ENCODE data around the gene MRTFB. TPM values are rescaled to one million over a fixed set of nuclear protein-coding genes. Genes with fewer than 3 reads are reported as not detected.

The MRTFB gene
- total RNA-seq, 2 experiments from 2014 or later: 18.0 to 19.4 TPM

DNA sequence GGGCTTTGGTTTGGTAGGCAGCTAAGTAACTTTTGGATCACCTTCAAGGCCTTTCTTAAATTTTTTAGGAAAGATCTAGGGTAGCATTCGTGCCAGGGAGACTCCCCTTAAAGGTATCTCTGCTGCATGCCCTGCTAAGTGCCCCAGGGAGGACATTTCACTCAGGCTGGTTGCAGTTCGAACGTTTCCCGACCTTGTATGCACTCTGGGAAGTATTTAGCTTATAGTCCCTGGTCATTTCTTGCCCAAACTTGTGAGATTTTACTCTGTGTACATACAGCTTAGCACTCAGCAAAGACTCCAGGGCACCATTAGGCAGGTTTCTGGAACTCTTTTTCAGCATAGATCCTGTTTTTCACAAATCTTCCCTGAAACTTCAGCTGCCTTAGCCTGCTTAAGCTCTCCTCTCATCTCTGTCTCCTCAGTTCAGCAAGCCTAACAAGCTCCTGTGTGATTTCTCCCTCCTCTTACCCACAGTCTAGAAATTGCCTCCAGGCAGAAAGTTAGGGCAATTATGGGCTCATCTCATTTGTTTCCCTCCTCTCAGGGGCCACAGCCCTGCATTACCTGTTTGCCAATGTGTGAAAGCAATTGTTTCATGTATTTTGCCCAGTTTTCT lies 84.6 kb downstream of the MRTFB start:
- Histone ChIP-seq H3K36me3 (ENCODE audit: insufficient read depth, low read length) (no peaks in the 10 kb centered on the region), H3K4me3 (ENCODE audit: low read length) (no peak overlapping the region), H3K9me3 (ENCODE audit: control insufficient read depth in 1 of 2, insufficient read depth in 1 of 2, low read length in 2 of 2) (no peaks in the 10 kb centered on the region), H3K27me3 (ENCODE audit: control insufficient read depth in 1 of 2, insufficient read depth in 2 of 2, low read length in 2 of 2) (no peaks in the 10 kb centered on the region), H3K27ac (ENCODE audit: low read depth in 1 of 2, low read length in 2 of 2) (no peak overlapping the region), H3K4me1 (ENCODE audit: insufficient read depth, low read length) (no peaks in the 10 kb centered on the region)
- Mint-ChIP-seq H3K4me1 (ENCODE audit: low read depth) (no peaks in the 10 kb centered on the region), H3K36me3 (ENCODE audit: low read depth) (peaks cover 2% of the 10 kb centered on the region), H3K4me3 (no peak overlapping the region), H3K9me3 (no peaks in the 10 kb centered on the region), H3K27me3 (no peaks in the 10 kb centered on the region), H3K27ac (no peak overlapping the region)
- TF ChIP-seq, protein P1, sequence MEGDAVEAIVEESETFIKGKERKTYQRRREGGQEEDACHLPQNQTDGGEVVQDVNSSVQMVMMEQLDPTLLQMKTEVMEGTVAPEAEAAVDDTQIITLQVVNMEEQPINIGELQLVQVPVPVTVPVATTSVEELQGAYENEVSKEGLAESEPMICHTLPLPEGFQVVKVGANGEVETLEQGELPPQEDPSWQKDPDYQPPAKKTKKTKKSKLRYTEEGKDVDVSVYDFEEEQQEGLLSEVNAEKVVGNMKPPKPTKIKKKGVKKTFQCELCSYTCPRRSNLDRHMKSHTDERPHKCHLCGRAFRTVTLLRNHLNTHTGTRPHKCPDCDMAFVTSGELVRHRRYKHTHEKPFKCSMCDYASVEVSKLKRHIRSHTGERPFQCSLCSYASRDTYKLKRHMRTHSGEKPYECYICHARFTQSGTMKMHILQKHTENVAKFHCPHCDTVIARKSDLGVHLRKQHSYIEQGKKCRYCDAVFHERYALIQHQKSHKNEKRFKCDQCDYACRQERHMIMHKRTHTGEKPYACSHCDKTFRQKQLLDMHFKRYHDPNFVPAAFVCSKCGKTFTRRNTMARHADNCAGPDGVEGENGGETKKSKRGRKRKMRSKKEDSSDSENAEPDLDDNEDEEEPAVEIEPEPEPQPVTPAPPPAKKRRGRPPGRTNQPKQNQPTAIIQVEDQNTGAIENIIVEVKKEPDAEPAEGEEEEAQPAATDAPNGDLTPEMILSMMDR (IDR thresholded peaks at IDR 0.05): no peak
- intact Hi-C loops (cut with DNase I, micrococcal nuclease): no loop called here
- ChIA-PET CTCF (no interaction called here), POLR2A (no interaction called here)
- ATAC-seq (ENCODE audit: poor library complexity) (no peak), DNase-seq (no peak)

DNA sequence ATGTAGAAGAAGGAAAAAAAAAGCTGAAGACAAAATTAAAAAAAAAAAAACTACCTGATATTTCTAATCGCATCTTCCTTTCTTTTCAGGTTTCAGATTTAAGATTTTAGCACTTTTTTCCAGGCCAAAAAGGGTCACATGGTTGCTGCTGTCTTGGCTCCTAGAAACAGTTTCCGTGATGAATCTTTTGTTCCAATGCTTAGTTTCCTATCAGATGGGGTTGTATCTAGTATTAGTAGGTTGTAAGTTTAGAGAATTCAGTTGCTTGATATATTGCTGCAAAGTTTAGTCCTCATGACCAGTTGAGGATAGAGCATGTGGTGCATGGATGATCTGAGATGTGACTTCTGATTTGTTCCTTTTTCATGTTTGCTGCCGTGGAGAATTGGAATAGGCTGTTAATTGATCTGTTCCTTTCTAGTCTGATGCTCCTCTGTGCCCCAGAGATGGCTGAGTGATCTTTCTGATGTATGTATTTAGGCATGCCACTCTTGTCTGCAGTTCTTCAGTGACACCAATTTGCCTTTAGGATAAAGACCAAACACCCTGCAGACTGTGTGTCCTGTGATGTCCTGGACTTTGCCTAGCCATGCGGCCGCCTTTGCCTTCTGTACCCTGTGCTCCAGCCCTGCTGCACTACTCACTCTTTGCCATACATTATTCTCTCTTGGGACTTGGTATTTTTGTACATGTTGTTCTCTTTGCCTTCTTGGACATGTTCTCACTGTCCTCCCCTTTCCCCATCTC lies 94.0 kb downstream of the MRTFB start:
- CTCF ChIA-PET: no interaction called here

DNA sequence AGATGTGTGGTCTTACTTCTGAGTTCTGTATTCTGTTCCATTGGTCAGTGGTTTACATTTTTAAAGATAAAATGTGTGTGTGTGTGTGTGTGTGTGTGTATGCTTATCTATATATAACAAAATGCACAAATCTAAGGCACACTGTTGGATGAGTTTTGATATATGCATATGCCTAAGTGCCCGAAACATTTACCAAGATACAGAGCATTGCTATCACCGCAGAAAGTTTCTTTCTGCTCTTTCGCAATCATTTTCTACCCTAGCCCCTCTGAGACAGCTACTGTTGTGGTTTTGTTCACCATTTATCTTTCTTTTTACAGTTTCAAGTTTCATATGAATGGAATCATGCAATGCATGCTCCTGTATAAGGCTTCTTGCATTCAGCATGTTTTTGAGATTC lies 97.0 kb downstream of the MRTFB start:
- TF ChIP-seq, protein P1 (IDR thresholded peaks at IDR 0.05): no peak
- no peaks in the 10 kb centered on the region for H3K9me3 Mint-ChIP-seq
- Histone ChIP-seq H3K36me3 (ENCODE audit: insufficient read depth, low read length) (no peaks in the 10 kb centered on the region), H3K4me3 (ENCODE audit: low read length) (no peak overlapping the region), H3K27ac (ENCODE audit: low read depth in 1 of 2, low read length in 2 of 2) (no peak overlapping the region), H3K27me3 (ENCODE audit: control insufficient read depth in 1 of 2, insufficient read depth in 2 of 2, low read length in 2 of 2) (no peaks in the 10 kb centered on the region), H3K9me3 (ENCODE audit: control insufficient read depth in 1 of 2, insufficient read depth in 1 of 2, low read length in 2 of 2) (no peaks in the 10 kb centered on the region), H3K4me1 (ENCODE audit: insufficient read depth, low read length) (no peaks in the 10 kb centered on the region)
- no peak for DNase-seq
- H3K4me3 Mint-ChIP-seq: no peak overlapping the region
- H3K4me1 Mint-ChIP-seq (ENCODE audit: low read depth): no peaks in the 10 kb centered on the region
- intact Hi-C loops (cut with DNase I, micrococcal nuclease): no loop called here
- POLR2A ChIA-PET: no interaction called here
- no peak for ATAC-seq (ENCODE audit: poor library complexity)
- H3K27ac Mint-ChIP-seq: no peak overlapping the region
- peaks cover 13% of the 10 kb centered on the region for H3K36me3 Mint-ChIP-seq (ENCODE audit: low read depth)
- CTCF ChIA-PET: no interaction called here
- H3K27me3 Mint-ChIP-seq: no peaks in the 10 kb centered on the region

More for the DNA sequence above, 94.0 kb downstream of the MRTFB start:
- POLR2A ChIA-PET: no interaction called here
- TF ChIP-seq, protein P1 (IDR thresholded peaks at IDR 0.05): no peak
- no peak overlapping the region for H3K27ac ChIP-seq (ENCODE audit: low read depth in 1 of 2, low read length in 2 of 2)
- DNase-seq (no peak), ATAC-seq (ENCODE audit: poor library complexity) (no peak)
- H3K4me1 ChIP-seq (ENCODE audit: insufficient read depth, low read length): no peaks in the 10 kb centered on the region
- Mint-ChIP-seq H3K27me3 (no peaks in the 10 kb centered on the region), H3K27ac (no peak overlapping the region), H3K4me3 (no peak overlapping the region), H3K9me3 (no peaks in the 10 kb centered on the region), H3K36me3 (ENCODE audit: low read depth) (no peaks in the 10 kb centered on the region), H3K4me1 (ENCODE audit: low read depth) (peaks cover 6% of the 10 kb centered on the region)
- no peaks in the 10 kb centered on the region for H3K27me3 ChIP-seq (ENCODE audit: control insufficient read depth in 1 of 2, insufficient read depth in 2 of 2, low read length in 2 of 2)
- no peak overlapping the region for H3K4me3 ChIP-seq (ENCODE audit: low read length)
- intact Hi-C loops (cut with DNase I, micrococcal nuclease): no loop called here
- H3K9me3 ChIP-seq (ENCODE audit: control insufficient read depth in 1 of 2, insufficient read depth in 1 of 2, low read length in 2 of 2): no peaks in the 10 kb centered on the region
- H3K36me3 ChIP-seq (ENCODE audit: insufficient read depth, low read length): no peaks in the 10 kb centered on the region
